WTC11 (cell line): ENCODE results near the gene WNT2.

Experiments used
- AFF4 ChIP-seq: sonication (generic); formaldehyde crosslinking; IDR thresholded peaks from 2 replicates; pipeline ENCODE4 v1.8.1; 2023; ENCODE audit warnings: mild to moderate bottlenecking, missing genetic modification reagents, borderline replicate concordance
- CTCF ChIP-seq: fragments of 200-600 bp; IDR thresholded peaks from 2 replicates; pipeline ENCODE4 v1.8.0; 2022; ENCODE audit warnings: antibody characterized with exemption

DNA sequence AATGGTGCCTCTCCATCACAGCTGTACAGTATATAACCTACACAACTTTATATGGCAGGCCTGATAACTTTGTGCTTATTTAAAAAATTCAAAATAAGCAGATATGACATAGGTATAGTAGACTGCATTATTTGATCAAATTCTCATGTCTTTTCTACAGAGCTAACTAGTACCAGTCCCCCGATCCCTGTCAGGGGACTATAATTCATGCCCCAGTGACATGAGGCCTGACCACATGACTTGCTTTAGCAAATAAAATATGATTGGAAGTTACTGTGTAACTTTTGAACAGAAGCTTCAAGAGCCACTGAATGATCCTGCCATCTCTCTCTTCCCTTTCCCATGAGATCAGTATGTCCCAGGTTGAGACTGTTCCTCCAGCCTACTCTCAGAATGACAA, 49.2 kb upstream of the WNT2 start:
- TF ChIP-seq CTCF (no peak), AFF4 (no peak)
